OCI-LY1 (cell line): Measurements from ENCODE around the gene RPUSD4.

Source experiments
- CTCF ChIP-seq: fragments of 200-600 bp; sonication (generic), shearing (Covaris generic); IDR thresholded peaks from 2 replicates; pipeline ENCODE4 v1.5.1; 2017; ENCODE audit warnings: mild to moderate bottlenecking, antibody characterized with exemption, low read length, moderate library complexity, mixed read lengths
- EZH2 ChIP-seq: fragments of 200-600 bp; sonication (generic), shearing (Covaris generic); IDR thresholded peaks from 2 replicates; pipeline ENCODE4 v1.8.0; 2017; ENCODE audit warnings: borderline replicate concordance, mixed run types, mild to moderate bottlenecking, antibody characterized with exemption, low read length, moderate library complexity, mixed read lengths

GRCh38 chr11:126195119-126195518 lies 16.3 kb downstream of the RPUSD4 start:
- TF ChIP-seq CTCF: no peak
- no peak for TF ChIP-seq EZH2
